ENCODE results near the gene TSSK6.

- TF ChIP-seq, protein P1, sequence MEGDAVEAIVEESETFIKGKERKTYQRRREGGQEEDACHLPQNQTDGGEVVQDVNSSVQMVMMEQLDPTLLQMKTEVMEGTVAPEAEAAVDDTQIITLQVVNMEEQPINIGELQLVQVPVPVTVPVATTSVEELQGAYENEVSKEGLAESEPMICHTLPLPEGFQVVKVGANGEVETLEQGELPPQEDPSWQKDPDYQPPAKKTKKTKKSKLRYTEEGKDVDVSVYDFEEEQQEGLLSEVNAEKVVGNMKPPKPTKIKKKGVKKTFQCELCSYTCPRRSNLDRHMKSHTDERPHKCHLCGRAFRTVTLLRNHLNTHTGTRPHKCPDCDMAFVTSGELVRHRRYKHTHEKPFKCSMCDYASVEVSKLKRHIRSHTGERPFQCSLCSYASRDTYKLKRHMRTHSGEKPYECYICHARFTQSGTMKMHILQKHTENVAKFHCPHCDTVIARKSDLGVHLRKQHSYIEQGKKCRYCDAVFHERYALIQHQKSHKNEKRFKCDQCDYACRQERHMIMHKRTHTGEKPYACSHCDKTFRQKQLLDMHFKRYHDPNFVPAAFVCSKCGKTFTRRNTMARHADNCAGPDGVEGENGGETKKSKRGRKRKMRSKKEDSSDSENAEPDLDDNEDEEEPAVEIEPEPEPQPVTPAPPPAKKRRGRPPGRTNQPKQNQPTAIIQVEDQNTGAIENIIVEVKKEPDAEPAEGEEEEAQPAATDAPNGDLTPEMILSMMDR (IDR thresholded peaks at IDR 0.05) = no peak
- TF ChIP-seq POLR2AphosphoS5 (IDR thresholded peaks at IDR 0.05) = no peak
- no peak for TF ChIP-seq EP300 (IDR thresholded peaks at IDR 0.05; ENCODE audit: low read depth)
Observed at GRCh38 chr19:19540064-19540714, 24.8 kb upstream of the TSSK6 start.
